ENCODE data around the gene MYH15.

Gene MYH15

DNA sequence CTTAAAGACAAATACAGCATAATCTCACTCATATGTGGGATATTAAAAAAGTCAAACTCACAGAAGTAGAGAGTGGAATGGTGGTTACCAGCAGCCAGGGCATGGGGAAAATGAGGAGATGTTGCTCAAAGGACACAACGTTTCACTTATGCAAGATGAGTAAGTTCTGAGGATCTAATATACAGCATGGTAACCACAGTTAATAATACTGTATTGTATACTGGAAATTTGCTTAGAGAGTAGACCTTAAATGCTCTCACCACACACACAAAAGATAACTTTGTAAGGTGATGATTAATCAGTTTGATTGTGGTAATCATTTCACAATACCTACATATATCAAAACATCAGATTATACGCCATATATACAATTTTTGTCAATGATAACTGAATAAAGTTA lies 60.0 kb downstream of the MYH15 start:
- no peaks in the 10 kb centered on the region for H3K9me3 ChIP-seq (ENCODE audit: control insufficient read depth, insufficient read depth, low read length)
- H3K4me3 ChIP-seq (ENCODE audit: low read length), result no peak overlapping the region
- no peaks in the 10 kb centered on the region for H3K36me3 ChIP-seq (ENCODE audit: control insufficient read depth, insufficient read depth, low read length)
- no peak overlapping the region for H3K27ac ChIP-seq (ENCODE audit: low read length)
- WGBS (ENCODE audit: insufficient coverage, insufficient read length), result no CpG with 5 or more reads among the region's 2 CpGs
- DNase-seq (ENCODE audit: low read depth, low spot score), result no peak
- H3K27me3 ChIP-seq (ENCODE audit: control insufficient read depth, insufficient read depth, low read length), result no peaks in the 10 kb centered on the region
- no peaks in the 10 kb centered on the region for H3K4me1 ChIP-seq (ENCODE audit: control insufficient read depth, insufficient read depth, low read length)

DNA sequence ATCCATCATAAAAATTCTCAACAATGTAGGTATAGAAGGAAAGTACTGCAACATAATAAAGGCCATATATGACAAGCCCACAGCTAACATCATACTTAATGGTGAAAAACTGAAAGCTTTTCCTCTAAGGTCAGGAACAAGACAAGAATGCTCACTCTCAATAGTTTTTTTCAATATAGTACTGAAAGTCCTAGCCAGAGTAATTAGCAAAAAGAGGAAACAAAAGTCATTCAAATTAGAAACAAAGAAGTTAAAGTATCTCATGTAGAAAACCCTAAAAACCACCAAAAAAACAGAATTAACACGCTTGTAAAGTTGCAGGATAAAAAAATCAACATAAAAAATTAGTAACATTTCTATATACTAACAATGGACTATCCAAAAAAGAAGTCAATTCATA lies 61.8 kb downstream of the MYH15 start:
- WGBS (ENCODE audit: insufficient coverage, insufficient read length), result no CpG with 5 or more reads among the region's 1 CpG
- no peak overlapping the region for H3K4me3 ChIP-seq (ENCODE audit: low read length)
- no peak for DNase-seq (ENCODE audit: low read depth, low spot score)
- no peaks in the 10 kb centered on the region for H3K36me3 ChIP-seq (ENCODE audit: control insufficient read depth, insufficient read depth, low read length)
- no peak overlapping the region for H3K27ac ChIP-seq (ENCODE audit: low read length)
- no peaks in the 10 kb centered on the region for H3K9me3 ChIP-seq (ENCODE audit: control insufficient read depth, insufficient read depth, low read length)
- no peaks in the 10 kb centered on the region for H3K4me1 ChIP-seq (ENCODE audit: control insufficient read depth, insufficient read depth, low read length)
- H3K27me3 ChIP-seq (ENCODE audit: control insufficient read depth, insufficient read depth, low read length), result no peaks in the 10 kb centered on the region

DNA sequence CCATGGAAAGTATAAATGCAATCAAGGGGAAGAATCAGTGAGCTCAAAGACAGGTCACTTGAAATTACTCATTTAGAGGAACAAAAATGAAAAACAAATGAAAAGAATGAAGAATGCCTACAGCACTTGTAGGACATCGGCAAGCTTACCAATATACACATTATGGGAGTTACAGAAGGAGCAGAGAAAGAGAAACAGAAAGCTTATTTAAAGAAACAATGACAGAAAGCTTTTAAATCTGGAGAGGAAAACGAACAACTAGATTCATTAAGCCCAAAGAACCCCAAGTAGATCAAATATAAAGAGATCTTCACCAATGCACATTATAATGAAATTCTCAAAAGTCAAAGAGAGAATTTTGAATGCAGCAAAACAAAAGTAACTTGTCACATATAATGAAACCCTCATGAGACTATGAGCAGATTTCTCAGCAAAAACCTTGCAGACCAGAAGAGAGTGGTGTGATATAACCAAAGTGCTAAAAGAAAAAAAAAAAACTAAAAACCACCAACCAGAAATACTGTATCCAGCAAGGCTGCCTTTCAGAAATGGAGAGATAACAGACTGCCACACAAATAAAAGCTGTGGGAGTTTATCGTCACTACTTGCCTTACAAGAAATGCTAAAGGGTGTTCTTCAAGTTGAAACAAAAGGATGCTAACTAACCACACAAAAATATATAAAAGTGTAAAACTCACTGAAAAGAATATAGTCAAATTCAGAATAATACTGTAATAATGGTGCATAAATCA lies 63.1 kb downstream of the MYH15 start:
- Histone ChIP-seq H3K4me1 (ENCODE audit: control insufficient read depth, insufficient read depth, low read length) (peaks cover 2% of the 10 kb centered on the region; the same call in 1 of the 2 replicates), H3K9me3 (ENCODE audit: control insufficient read depth, insufficient read depth, low read length) (no peaks in the 10 kb centered on the region), H3K36me3 (ENCODE audit: control insufficient read depth, insufficient read depth, low read length) (no peaks in the 10 kb centered on the region), H3K4me3 (ENCODE audit: low read length) (no peak overlapping the region), H3K27ac (ENCODE audit: low read length) (no peak overlapping the region), H3K27me3 (ENCODE audit: control insufficient read depth, insufficient read depth, low read length) (no peaks in the 10 kb centered on the region)
- no peak for DNase-seq (ENCODE audit: low read depth, low spot score)
- no CpG with 5 or more reads among the region's 3 CpGs for WGBS (ENCODE audit: insufficient coverage, insufficient read length)

DNA sequence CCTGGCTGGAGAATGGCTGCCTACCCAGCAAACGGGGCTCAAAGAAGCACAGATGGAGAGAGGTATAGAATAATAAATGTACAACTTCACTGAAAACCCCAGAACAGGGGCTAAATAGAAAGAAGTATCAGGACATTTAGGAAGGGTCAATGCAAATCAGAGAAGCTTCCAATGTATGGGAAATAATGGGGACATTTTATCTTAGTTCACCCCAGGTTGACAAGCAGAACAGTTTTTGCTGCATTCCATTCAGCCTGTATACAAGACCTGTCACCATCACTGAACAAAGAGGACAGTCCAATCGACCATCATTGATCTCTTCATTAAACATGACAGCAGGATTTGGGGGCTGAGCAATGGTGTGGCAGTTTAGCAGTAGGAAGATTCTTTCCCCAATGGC lies 68.1 kb downstream of the MYH15 start:
- WGBS (ENCODE audit: insufficient coverage, insufficient read length), result no CpG with 5 or more reads among the region's 2 CpGs
- Histone ChIP-seq H3K27ac (ENCODE audit: low read length) (no peak overlapping the region), H3K9me3 (ENCODE audit: control insufficient read depth, insufficient read depth, low read length) (no peaks in the 10 kb centered on the region), H3K27me3 (ENCODE audit: control insufficient read depth, insufficient read depth, low read length) (no peaks in the 10 kb centered on the region), H3K4me1 (ENCODE audit: control insufficient read depth, insufficient read depth, low read length) (peaks cover 2% of the 10 kb centered on the region; the same call in 1 of the 2 replicates), H3K36me3 (ENCODE audit: control insufficient read depth, insufficient read depth, low read length) (no peaks in the 10 kb centered on the region), H3K4me3 (ENCODE audit: low read length) (no peak overlapping the region)
- DNase-seq (ENCODE audit: low read depth, low spot score), result no peak

GRCh38 chr3:108441518-108441917 lies 68.9 kb downstream of the MYH15 start:
- WGBS (ENCODE audit: insufficient coverage, insufficient read length), result no CpG with 5 or more reads among the region's 2 CpGs
- Histone ChIP-seq H3K4me1 (ENCODE audit: control insufficient read depth, insufficient read depth, low read length) (peaks cover 2% of the 10 kb centered on the region; the same call in 1 of the 2 replicates), H3K36me3 (ENCODE audit: control insufficient read depth, insufficient read depth, low read length) (no peaks in the 10 kb centered on the region), H3K27ac (ENCODE audit: low read length) (no peak overlapping the region), H3K27me3 (ENCODE audit: control insufficient read depth, insufficient read depth, low read length) (no peaks in the 10 kb centered on the region), H3K9me3 (ENCODE audit: control insufficient read depth, insufficient read depth, low read length) (no peaks in the 10 kb centered on the region), H3K4me3 (ENCODE audit: low read length) (no peak overlapping the region)
- no peak for DNase-seq (ENCODE audit: low read depth, low spot score)

DNA sequence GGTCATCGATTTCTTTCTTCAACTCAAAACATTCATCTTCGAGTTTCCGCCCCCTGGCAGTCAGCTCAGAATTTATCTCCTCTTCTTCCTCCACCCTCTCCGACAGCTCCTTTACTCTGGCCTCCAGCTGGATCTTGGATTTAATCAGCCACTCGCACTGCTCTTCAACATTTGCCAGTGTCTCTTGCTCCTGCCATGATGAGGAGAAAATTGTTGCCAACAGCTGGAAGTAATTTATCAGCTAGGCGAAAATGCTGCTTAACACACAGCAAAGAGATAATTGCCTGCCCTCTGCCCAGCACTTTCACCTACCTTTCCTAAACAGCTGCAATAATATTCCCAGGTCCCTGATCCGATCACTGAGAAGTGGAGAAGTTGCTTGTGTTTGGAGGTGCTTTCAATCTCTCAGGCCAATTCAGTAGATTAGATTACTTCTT lies 69.3 kb downstream of the MYH15 start:
- Histone ChIP-seq H3K27ac (ENCODE audit: low read length) (no peak overlapping the region), H3K4me3 (ENCODE audit: low read length) (no peak overlapping the region), H3K36me3 (ENCODE audit: control insufficient read depth, insufficient read depth, low read length) (no peaks in the 10 kb centered on the region), H3K27me3 (ENCODE audit: control insufficient read depth, insufficient read depth, low read length) (no peaks in the 10 kb centered on the region), H3K4me1 (ENCODE audit: control insufficient read depth, insufficient read depth, low read length) (peaks cover 2% of the 10 kb centered on the region; the same call in 1 of the 2 replicates), H3K9me3 (ENCODE audit: control insufficient read depth, insufficient read depth, low read length) (no peaks in the 10 kb centered on the region)
- 100% methylated on average over 1 of the region's 7 CpGs for WGBS (ENCODE audit: insufficient coverage, insufficient read length)
- no peak for DNase-seq (ENCODE audit: low read depth, low spot score)

DNA sequence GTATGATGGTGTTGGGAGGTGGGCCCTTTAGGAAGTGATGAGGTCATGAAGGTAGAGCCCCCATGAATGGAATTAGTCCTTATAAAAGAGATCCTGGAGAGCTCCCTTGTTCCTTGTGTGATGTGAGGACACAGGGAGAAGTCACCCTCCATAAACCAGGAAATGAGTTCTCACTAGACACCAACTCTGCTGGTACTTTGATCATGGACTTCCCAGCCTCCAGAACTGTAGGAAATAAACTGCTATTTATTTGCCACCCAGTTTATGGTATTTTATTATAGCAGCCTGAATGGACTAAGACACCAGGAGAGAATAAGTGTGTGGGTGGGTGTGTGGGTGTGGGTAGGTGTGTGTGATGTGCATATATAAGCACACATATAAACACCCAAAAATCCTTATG lies 71.9 kb downstream of the MYH15 start:
- Histone ChIP-seq H3K36me3 (ENCODE audit: control insufficient read depth, insufficient read depth, low read length) (no peaks in the 10 kb centered on the region), H3K27me3 (ENCODE audit: control insufficient read depth, insufficient read depth, low read length) (no peaks in the 10 kb centered on the region), H3K4me1 (ENCODE audit: control insufficient read depth, insufficient read depth, low read length) (peaks cover 2% of the 10 kb centered on the region; the same call in 1 of the 2 replicates), H3K4me3 (ENCODE audit: low read length) (no peak overlapping the region), H3K27ac (ENCODE audit: low read length) (no peak overlapping the region), H3K9me3 (ENCODE audit: control insufficient read depth, insufficient read depth, low read length) (no peaks in the 10 kb centered on the region)
- no peak for DNase-seq (ENCODE audit: low read depth, low spot score)

GRCh38 chr3:108437439-108437838 lies 73.0 kb downstream of the MYH15 start:
- H3K27me3 ChIP-seq (ENCODE audit: control insufficient read depth, insufficient read depth, low read length), result no peaks in the 10 kb centered on the region
- no peaks in the 10 kb centered on the region for H3K36me3 ChIP-seq (ENCODE audit: control insufficient read depth, insufficient read depth, low read length)
- H3K9me3 ChIP-seq (ENCODE audit: control insufficient read depth, insufficient read depth, low read length), result no peaks in the 10 kb centered on the region
- WGBS (ENCODE audit: insufficient coverage, insufficient read length), result no CpG with 5 or more reads among the region's 3 CpGs
- no peaks in the 10 kb centered on the region for H3K4me1 ChIP-seq (ENCODE audit: control insufficient read depth, insufficient read depth, low read length)
- no peak overlapping the region for H3K4me3 ChIP-seq (ENCODE audit: low read length)
- no peak for DNase-seq (ENCODE audit: low read depth, low spot score)
- H3K27ac ChIP-seq (ENCODE audit: low read length), result no peak overlapping the region

- Histone ChIP-seq H3K4me1 (ENCODE audit: control insufficient read depth, insufficient read depth, low read length) (no peaks in the 10 kb centered on the region), H3K27me3 (ENCODE audit: control insufficient read depth, insufficient read depth, low read length) (no peaks in the 10 kb centered on the region), H3K36me3 (ENCODE audit: control insufficient read depth, insufficient read depth, low read length) (no peaks in the 10 kb centered on the region), H3K4me3 (ENCODE audit: low read length) (no peak overlapping the region), H3K9me3 (ENCODE audit: control insufficient read depth, insufficient read depth, low read length) (no peaks in the 10 kb centered on the region), H3K27ac (ENCODE audit: low read length) (no peak overlapping the region)
- no peak for DNase-seq (ENCODE audit: low read depth, low spot score)
- no CpG with 5 or more reads among the region's 1 CpG for WGBS (ENCODE audit: insufficient coverage, insufficient read length)
Measured at GRCh38 chr3:108433928-108434327, 76.5 kb downstream of the MYH15 start.

GRCh38 chr3:108432431-108432830 lies 78.0 kb downstream of the MYH15 start:
- no peaks in the 10 kb centered on the region for H3K4me1 ChIP-seq (ENCODE audit: control insufficient read depth, insufficient read depth, low read length)
- no CpG with 5 or more reads among the region's 5 CpGs for WGBS (ENCODE audit: insufficient coverage, insufficient read length)
- DNase-seq (ENCODE audit: low read depth, low spot score), result no peak
- no peaks in the 10 kb centered on the region for H3K9me3 ChIP-seq (ENCODE audit: control insufficient read depth, insufficient read depth, low read length)
- no peak overlapping the region for H3K27ac ChIP-seq (ENCODE audit: low read length)
- no peaks in the 10 kb centered on the region for H3K36me3 ChIP-seq (ENCODE audit: control insufficient read depth, insufficient read depth, low read length)
- no peak overlapping the region for H3K4me3 ChIP-seq (ENCODE audit: low read length)
- H3K27me3 ChIP-seq (ENCODE audit: control insufficient read depth, insufficient read depth, low read length), result no peaks in the 10 kb centered on the region

- Histone ChIP-seq H3K4me3 (ENCODE audit: low read length) (no peak overlapping the region), H3K4me1 (ENCODE audit: control insufficient read depth, insufficient read depth, low read length) (no peaks in the 10 kb centered on the region), H3K27ac (ENCODE audit: low read length) (no peak overlapping the region), H3K27me3 (ENCODE audit: control insufficient read depth, insufficient read depth, low read length) (no peaks in the 10 kb centered on the region), H3K9me3 (ENCODE audit: control insufficient read depth, insufficient read depth, low read length) (no peaks in the 10 kb centered on the region), H3K36me3 (ENCODE audit: control insufficient read depth, insufficient read depth, low read length) (no peaks in the 10 kb centered on the region)
- WGBS (ENCODE audit: insufficient coverage, insufficient read length), result no CpG with 5 or more reads among the region's 1 CpG
- DNase-seq (ENCODE audit: low read depth, low spot score), result no peak
Measured at GRCh38 chr3:108430540-108430939, 79.9 kb downstream of the MYH15 start.

Measured in iPS DF 6.9 (cell line).